ENCODE measurements around the gene VAMP8. TPM values are rescaled to one million over a fixed set of nuclear protein-coding genes. Genes with fewer than 3 reads are reported as not detected.

The VAMP8 gene
- total RNA-seq, 6 experiments from 2014 or later, result 0.31 to 0.46 (median 0.35) TPM; not detected in 2

DNA sequence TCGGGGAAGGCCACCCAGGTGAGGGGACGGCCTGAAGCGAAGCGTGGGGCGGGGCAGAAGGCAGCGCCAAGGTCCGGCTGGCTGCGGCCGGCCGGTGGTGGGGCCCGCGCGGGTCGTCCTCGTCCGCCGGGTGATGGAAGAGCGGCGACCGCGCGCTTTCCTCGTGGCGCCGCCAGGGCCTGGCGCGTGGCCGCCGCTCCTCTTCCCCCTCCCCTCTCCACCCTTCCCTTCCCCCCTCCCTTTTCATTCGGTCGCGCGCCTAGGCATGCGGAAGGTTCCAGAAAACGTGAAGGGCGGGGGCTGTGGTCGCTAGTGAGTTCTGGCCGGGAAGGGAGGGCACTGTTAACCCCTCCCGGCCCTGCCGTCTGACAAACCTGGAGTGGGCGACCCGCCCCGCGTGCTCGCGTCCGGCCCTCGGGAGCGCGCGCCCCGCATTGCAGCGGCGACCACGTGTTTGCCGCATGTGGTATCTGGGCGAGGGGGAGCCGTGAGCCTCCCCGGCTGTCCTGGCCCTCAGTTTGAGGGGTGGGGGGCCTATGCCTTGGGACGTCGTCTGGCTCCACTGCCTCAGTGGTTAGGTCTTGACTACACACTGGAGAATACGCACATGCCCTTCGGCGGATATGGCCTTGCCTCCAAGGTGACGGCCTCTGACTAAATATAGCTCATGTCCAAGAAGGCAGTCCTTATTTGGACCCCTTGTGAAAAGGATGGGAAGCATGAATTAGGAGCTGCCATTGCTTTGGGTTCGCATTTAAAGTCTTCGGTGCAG is 37.8 kb upstream of the VAMP8 start:
- TF ChIP-seq, protein P1, sequence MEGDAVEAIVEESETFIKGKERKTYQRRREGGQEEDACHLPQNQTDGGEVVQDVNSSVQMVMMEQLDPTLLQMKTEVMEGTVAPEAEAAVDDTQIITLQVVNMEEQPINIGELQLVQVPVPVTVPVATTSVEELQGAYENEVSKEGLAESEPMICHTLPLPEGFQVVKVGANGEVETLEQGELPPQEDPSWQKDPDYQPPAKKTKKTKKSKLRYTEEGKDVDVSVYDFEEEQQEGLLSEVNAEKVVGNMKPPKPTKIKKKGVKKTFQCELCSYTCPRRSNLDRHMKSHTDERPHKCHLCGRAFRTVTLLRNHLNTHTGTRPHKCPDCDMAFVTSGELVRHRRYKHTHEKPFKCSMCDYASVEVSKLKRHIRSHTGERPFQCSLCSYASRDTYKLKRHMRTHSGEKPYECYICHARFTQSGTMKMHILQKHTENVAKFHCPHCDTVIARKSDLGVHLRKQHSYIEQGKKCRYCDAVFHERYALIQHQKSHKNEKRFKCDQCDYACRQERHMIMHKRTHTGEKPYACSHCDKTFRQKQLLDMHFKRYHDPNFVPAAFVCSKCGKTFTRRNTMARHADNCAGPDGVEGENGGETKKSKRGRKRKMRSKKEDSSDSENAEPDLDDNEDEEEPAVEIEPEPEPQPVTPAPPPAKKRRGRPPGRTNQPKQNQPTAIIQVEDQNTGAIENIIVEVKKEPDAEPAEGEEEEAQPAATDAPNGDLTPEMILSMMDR (IDR thresholded peaks at IDR 0.05), result no peak
- Mint-ChIP-seq H3K4me3 (peak overlapping the region; percentile 93), H3K36me3 (ENCODE audit: low read depth) (peaks cover 52% of the 10 kb centered on the region), H3K27ac (peak overlapping the region; percentile 99), H3K27me3 (ENCODE audit: insufficient read depth) (peaks cover 22% of the 10 kb centered on the region), H3K9me3 (no peaks in the 10 kb centered on the region), H3K4me1 (ENCODE audit: low read depth) (peaks cover 65% of the 10 kb centered on the region)
- DNase-seq, result peak; percentile 47

DNA sequence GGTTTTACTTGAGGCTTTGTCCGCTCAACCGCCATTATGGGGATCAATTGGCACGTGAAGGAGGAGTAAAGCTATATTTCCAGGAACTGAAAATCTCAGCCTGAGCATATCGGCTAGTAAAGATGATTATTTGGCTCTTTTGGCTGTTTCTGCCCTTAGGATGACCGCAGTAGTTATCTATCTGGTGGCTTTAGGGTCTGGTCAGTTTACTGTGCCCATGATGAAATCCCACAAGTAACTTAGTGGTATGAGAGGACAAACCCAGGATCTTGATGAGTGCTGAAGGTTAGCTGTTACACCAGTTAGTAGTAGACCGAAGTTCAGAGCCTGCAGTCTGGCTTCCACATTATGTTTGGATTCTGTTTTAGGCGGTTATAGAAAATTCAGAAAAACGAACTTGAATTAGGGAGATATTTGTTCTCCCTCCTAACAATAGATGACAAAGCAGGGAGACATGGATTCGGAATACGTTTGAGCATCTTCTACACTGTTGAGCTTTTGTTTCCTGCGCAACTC is 37.2 kb upstream of the VAMP8 start:
- peak overlapping the region; percentile 93 for H3K4me3 Mint-ChIP-seq
- no peaks in the 10 kb centered on the region for H3K9me3 Mint-ChIP-seq
- peaks cover 71% of the 10 kb centered on the region for H3K4me1 Mint-ChIP-seq (ENCODE audit: low read depth)
- peak overlapping the region; percentile 99 for H3K27ac Mint-ChIP-seq
- TF ChIP-seq, protein P1 (IDR thresholded peaks at IDR 0.05), result no peak
- DNase-seq, result no peak
- peaks cover 22% of the 10 kb centered on the region for H3K27me3 Mint-ChIP-seq (ENCODE audit: insufficient read depth)
- H3K36me3 Mint-ChIP-seq (ENCODE audit: low read depth), result peaks cover 55% of the 10 kb centered on the region

DNA sequence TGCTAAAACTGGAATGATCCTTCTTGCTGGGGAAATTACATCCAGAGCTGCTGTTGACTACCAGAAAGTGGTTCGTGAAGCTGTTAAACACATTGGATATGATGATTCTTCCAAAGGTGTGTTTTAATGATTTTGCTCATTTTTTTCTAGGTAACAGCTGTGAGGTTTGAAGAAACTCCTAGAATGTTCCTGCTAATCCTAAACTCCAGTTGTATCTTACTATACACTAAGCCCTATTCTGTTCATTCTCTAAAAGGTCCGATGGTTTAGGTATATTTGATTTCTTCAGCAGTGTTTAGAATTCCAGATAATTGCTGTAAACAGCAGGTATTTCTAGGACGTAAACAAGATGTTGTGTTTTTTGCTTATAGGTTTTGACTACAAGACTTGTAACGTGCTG is 36.1 kb upstream of the VAMP8 start:
- Mint-ChIP-seq H3K4me1 (ENCODE audit: low read depth) (peaks cover 69% of the 10 kb centered on the region), H3K27ac (peak overlapping the region; percentile 99), H3K4me3 (peak overlapping the region; percentile 93), H3K27me3 (ENCODE audit: insufficient read depth) (peaks cover 21% of the 10 kb centered on the region), H3K9me3 (no peaks in the 10 kb centered on the region), H3K36me3 (ENCODE audit: low read depth) (peaks cover 60% of the 10 kb centered on the region)
- TF ChIP-seq, protein P1 (IDR thresholded peaks at IDR 0.05), result no peak
- DNase-seq, result no peak

DNA sequence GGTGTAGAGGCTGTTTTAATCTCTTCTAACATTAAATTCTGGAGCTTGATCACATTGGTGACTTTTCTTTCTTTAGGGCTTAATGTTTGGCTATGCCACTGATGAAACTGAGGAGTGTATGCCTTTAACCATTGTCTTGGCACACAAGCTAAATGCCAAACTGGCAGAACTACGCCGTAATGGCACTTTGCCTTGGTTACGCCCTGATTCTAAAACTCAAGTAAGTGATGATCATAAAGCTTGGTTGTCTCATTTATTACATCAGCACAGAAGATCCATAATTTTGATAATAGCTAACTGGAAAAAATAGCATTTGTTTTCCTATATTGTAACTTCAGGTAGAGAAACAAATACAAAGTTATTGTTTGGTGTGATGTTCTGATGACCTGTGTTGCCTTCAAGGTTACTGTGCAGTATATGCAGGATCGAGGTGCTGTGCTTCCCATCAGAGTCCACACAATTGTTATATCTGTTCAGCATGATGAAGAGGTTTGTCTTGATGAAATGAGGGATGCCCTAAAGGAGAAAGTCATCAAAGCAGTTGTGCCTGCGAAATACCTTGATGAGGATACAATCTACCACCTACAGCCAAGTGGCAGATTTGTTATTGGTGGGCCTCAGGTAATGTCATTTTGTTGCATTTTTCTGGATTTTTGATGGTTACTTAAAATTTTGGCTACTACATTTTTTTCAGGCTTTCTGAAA is 35.5 kb upstream of the VAMP8 start:
- TF ChIP-seq, protein P1 (IDR thresholded peaks at IDR 0.05), result no peak
- peak overlapping the region; percentile 72 for H3K27ac Mint-ChIP-seq
- peaks cover 57% of the 10 kb centered on the region for H3K36me3 Mint-ChIP-seq (ENCODE audit: low read depth)
- no peaks in the 10 kb centered on the region for H3K9me3 Mint-ChIP-seq
- peak overlapping the region; percentile 93 for H3K4me3 Mint-ChIP-seq
- DNase-seq, result no peak
- peaks cover 23% of the 10 kb centered on the region for H3K27me3 Mint-ChIP-seq (ENCODE audit: insufficient read depth)
- H3K4me1 Mint-ChIP-seq (ENCODE audit: low read depth), result peaks cover 68% of the 10 kb centered on the region

DNA sequence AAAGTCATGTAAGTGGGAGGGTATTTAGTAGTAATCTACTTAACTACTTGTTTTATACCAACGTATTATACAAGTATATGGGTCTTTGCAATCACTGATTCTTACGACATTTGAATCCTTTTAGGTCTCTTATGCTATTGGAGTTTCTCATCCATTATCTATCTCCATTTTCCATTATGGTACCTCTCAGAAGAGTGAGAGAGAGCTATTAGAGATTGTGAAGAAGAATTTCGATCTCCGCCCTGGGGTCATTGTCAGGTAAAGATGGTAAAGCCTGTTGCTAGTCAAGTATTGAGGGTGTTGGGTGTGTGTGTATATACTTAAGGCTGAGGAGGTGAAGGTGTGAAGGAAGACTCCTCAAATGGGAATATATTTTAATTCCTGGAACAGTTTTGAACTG is 34.6 kb upstream of the VAMP8 start:
- Mint-ChIP-seq H3K4me1 (ENCODE audit: low read depth) (peaks cover 67% of the 10 kb centered on the region), H3K36me3 (ENCODE audit: low read depth) (peaks cover 59% of the 10 kb centered on the region), H3K27me3 (ENCODE audit: insufficient read depth) (peaks cover 24% of the 10 kb centered on the region), H3K27ac (peak overlapping the region; percentile 72), H3K4me3 (peak overlapping the region; percentile 93), H3K9me3 (no peaks in the 10 kb centered on the region)
- TF ChIP-seq, protein P1 (IDR thresholded peaks at IDR 0.05), result no peak
- no peak for DNase-seq
